GM18861 (cell line): ENCODE results near the gene FMNL2.

Experiments used
- ATAC-seq: cut with Tn5 transposase; IDR thresholded peaks from one replicate; pipeline ENCODE4 v1.9.1; 2021; ENCODE audit not compliant: unreplicated experiment

FMNL2 gene

GRCh38 chr2:152569186-152569585 is 234.2 kb downstream of the FMNL2 start:
- no peak for ATAC-seq

- ATAC-seq: no peak
Observed at GRCh38 chr2:152571048-152571766, 236.2 kb downstream of the FMNL2 start.

GRCh38 chr2:152572031-152572430 is 237.1 kb downstream of the FMNL2 start:
- no peak for ATAC-seq

- ATAC-seq: peak; percentile 92
Observed at GRCh38 chr2:152573168-152573567, 238.2 kb downstream of the FMNL2 start.

GRCh38 chr2:152577579-152577978 is 242.6 kb downstream of the FMNL2 start:
- no peak for ATAC-seq

GRCh38 chr2:152578573-152578972 is 243.6 kb downstream of the FMNL2 start:
- no peak for ATAC-seq

- ATAC-seq: no peak
Observed at GRCh38 chr2:152580714-152581113, 245.7 kb downstream of the FMNL2 start.

GRCh38 chr2:152581360-152581759 is 246.4 kb downstream of the FMNL2 start:
- no peak for ATAC-seq

GRCh38 chr2:152582081-152582480 is 247.1 kb downstream of the FMNL2 start:
- no peak for ATAC-seq

- no peak for ATAC-seq
Observed at GRCh38 chr2:152583512-152584229, 248.7 kb downstream of the FMNL2 start.

GRCh38 chr2:152584301-152584700 is 249.3 kb downstream of the FMNL2 start:
- ATAC-seq: no peak

- ATAC-seq: no peak
Observed at GRCh38 chr2:152585830-152586484, 251.0 kb downstream of the FMNL2 start.

- no peak for ATAC-seq
Observed at GRCh38 chr2:152587187-152587947, 252.4 kb downstream of the FMNL2 start.

GRCh38 chr2:152588998-152589397 is 254.0 kb downstream of the FMNL2 start:
- no peak for ATAC-seq

GRCh38 chr2:152594022-152594766 is 259.2 kb downstream of the FMNL2 start:
- ATAC-seq: peak; percentile 74

- ATAC-seq: no peak
Observed at GRCh38 chr2:152594792-152595191, 259.8 kb downstream of the FMNL2 start.

- ATAC-seq: no peak
Observed at GRCh38 chr2:152598975-152599759, 264.2 kb downstream of the FMNL2 start.

- ATAC-seq: no peak
Observed at GRCh38 chr2:152600051-152600657, 265.2 kb downstream of the FMNL2 start.

GRCh38 chr2:152600697-152601096 is 265.7 kb downstream of the FMNL2 start:
- ATAC-seq: no peak
